ENCODE data around the gene NABP1.

The NABP1 gene

GRCh38 chr2:191713837-191714236 lies 35.9 kb downstream of the NABP1 start:
- DNase-seq: no peak

DNA sequence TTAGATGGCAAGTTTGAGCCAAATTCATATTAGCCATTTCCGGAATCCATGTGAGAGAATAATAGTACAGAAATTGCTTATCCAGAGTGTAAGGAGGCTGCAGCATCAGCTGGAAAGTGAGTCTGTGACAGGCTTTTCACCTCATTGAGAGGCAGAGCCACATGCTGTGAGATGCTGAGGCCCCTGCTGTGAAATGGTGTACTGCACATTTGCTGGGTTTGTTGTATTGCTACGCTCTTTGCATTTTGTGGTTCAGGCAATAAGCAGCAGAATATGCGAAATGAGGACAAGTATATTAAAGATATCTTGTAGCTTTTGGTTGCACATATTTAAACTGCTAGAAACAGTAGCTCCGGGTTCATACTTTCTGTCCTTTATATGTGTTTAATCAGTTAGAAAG lies 37.0 kb downstream of the NABP1 start:
- no peak for DNase-seq

GRCh38 chr2:191715471-191715870 lies 37.5 kb downstream of the NABP1 start:
- DNase-seq: no peak

DNA sequence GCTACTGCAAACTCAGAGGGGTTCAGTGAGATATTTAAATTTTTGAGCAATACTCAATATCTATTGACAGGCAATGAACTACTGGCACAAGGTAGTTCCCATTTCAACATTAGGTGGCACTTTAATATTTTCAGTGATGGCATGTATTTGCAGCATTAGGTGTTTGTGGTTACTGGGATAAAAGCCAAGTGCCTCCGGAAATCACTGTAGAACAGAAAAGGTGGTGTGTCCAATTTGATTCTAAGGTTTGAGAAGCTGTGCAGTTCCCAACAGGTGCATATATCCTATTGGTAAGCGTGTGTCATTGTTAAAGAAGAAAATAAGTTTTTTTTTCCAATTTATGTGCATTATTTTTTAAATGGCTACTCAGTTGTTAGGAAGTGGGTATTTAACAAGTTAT lies 41.3 kb downstream of the NABP1 start:
- no peak for DNase-seq

DNA sequence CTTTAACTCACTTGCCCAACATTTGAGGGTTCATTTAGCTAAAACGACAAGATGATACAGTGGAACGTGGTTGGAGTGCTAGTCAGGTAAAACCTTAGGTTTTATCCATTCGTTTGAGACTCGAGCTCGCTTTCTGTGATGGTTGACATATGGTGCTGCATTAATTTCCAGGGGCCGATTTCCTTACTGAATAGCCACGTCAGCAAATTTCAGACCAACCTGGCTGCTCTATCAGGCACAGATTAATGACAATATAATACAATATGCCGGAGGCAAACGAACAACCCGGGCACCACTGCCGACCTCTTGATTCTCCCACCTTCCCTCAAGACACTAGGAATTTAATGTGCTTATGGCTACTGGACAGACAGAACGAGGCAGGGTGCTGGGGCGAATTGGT lies 42.0 kb downstream of the NABP1 start:
- DNase-seq: no peak

DNA sequence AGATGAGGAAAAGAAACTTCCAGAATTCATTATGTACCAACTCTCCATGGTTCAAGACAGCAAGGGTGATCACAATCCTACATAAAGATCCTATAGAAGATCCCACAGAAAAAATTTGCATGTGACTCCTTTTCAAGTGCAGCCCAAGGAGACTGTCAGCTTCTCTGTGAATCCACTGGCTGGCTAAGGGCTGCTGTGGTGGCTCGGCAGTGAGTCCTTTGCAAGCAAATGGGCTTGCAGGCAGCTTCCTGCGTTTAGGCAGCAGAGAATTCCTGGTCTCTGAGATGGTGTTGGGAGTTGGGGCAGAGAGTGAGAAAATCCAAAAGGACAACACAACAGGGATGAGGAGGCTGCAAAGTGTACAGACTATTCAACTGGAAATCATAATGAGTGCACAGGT lies 43.4 kb downstream of the NABP1 start:
- no peak for DNase-seq

DNA sequence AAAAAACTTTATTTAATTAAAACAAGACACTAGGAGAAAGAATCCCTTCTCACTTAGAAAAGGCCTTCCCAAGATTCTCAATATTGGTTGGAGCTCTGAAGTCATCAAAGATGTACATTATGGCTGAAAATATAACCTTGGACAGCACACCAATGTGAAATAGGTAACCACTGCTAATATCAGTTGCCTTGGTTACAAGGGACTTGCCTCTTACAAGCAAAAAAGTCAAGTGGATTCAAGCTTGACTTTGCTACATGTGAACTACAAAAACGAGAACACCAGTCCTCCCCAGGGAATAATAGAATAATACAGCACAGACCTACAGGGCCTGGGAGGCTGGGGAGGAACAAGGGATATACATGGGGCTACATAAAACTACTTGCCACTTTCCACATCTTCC lies 46.1 kb downstream of the NABP1 start:
- DNase-seq: peak; percentile 2

DNA sequence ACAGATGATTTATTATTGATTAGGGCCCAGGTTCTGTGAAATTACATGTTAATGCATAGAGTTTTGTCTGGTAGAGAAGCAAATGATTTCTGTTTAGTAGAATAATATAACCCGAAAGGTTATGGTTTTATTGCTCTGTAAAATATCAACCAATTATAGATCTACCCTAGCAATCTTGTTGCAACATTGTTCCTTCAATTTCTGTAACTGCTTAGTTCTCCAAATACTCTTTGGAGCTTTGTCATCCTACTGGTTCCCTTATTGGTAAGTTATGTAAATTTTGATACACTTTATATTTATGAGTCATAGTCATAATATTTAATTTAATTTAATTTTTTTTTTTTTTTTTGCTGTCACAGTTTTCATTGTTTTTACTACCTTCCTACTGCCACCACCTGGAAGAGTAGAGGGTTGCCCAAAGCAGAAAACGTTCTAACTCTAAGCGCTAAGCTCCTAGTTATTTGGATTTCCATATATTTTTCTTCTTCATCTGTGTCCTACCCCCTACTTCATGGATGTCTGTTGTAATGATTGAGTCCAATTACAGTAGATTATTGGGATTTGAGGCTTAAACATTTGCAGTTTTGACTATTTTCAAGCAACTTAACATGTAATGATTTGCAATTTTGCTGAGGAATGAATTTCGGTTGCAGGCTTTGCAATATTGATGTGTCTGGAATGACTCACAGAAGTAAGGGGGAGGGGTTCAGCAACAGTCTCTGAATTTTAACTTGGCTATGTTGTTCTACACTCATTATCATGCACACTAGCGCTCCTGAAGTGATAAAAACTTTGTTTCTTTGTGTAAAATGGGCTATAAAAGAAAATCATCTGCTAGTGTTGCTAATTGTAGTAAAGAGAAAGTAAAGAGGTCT lies 51.1 kb downstream of the NABP1 start:
- DNase-seq: no peak

GRCh38 chr2:191730263-191730662 lies 52.3 kb downstream of the NABP1 start:
- DNase-seq: no peak
